ENCODE results near the gene PPP1R1A.

The PPP1R1A gene

DNA sequence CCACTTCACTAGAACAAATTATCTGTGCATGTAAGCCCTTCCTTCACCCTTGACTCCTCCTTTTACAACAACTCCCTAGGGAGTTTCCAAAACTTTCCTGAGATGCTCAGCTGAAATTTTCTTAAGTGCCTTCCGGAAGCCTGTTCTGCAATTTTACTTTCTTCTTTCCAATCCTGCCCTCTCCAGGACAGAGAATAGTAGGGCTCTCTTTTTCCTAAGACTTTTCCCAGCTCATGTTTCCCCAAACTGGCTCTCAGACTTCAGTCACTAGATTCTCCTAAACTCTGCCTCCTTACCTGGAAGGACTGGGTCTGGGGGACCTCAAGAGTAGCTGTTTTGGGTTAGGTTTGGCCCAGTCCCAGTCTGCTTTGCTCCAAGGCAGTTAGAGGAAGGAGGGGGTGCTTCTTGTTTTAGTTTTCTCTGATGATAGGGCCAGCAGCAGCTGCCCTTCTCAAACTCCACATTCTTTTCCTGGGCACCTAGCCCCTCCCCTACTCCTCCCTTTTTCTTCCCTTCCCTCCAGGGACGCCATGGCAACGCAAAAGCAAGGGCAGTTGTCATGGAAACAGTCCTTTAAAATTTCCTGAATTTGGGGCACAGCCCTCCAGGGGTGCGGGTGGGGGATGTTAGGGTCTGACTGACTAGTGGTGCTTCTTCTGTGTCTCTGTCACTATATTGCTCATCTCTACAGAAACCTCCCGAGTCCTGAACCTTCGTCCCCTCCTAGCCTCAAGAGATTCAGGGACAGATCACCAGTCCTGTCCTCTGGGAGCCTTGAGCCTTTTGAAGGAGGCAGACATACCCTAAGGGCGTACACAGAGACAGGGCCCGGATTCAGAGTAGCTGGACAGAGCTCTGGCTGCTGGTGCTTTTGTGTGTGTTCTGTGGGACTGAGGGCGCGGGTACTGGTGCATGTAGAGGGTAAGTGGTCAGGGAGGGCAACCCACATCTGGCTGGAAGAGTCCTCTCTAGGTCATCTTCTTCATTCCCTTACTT lies 17.0 kb downstream of the PPP1R1A start:
- no peak for DNase-seq (ENCODE audit: low read depth)

DNA sequence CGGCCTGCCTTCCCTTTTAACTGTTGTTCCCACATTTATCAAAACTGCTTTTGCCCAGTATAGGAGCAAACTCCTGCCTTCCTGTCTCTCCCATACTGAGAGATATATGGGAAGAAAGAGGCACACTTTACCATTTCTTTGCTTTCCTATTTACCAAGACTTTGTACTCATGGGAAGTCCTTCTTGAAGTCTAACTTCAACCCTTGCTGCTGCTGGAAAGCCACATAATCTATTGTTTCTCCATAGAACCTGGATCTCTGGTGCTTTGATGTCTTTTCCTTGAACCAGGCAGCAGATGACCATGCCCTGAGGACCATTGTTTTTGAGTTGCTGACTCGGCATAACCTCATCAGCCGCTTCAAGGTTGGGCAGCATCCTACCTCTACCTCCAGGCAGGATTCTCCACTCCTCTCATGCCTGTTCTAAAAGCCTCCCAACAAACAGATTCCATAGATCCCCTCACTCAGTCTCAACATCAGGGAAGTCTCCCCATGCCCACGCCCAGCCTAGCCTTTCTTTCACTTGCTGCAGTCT lies 18.4 kb downstream of the PPP1R1A start:
- DNase-seq (ENCODE audit: low read depth), result no peak

DNA sequence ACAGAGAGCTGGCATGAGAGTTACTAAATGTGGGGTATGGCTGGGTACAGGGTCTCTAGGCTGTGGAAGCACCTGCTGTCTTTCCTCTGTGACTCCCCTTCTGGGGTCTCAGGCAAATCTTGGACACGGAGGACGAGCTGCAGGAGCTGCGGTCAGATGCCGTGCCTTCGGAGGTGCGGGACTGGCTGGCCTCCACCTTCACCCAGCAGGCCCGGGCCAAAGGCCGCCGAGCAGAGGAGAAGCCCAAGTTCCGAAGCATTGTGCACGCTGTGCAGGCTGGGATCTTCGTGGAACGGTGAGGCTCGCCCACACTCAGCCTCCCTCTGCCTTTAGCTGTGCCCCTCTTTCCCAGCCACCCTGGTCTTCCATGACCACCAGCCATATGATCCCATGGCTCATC lies 19.4 kb downstream of the PPP1R1A start:
- no peak for DNase-seq (ENCODE audit: low read depth)

DNA sequence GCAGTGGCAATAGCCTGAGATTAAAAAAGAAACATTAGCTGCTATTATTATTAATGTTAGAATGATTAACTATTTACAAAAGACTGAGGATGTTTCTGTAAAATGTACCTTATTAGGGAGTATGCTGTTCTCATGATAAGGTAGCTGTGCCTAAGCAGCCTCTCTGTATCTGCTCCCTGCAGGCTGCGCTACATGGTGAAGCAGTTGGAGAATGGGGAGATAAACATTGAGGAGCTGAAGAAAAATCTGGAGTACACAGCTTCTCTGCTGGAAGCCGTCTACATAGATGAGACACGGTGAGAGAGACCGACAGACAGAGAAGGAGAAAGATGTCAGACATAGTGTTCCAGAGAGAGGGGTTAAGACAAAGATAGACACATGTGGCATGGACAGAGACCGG lies 21.7 kb downstream of the PPP1R1A start:
- no peak for DNase-seq (ENCODE audit: low read depth)

DNA sequence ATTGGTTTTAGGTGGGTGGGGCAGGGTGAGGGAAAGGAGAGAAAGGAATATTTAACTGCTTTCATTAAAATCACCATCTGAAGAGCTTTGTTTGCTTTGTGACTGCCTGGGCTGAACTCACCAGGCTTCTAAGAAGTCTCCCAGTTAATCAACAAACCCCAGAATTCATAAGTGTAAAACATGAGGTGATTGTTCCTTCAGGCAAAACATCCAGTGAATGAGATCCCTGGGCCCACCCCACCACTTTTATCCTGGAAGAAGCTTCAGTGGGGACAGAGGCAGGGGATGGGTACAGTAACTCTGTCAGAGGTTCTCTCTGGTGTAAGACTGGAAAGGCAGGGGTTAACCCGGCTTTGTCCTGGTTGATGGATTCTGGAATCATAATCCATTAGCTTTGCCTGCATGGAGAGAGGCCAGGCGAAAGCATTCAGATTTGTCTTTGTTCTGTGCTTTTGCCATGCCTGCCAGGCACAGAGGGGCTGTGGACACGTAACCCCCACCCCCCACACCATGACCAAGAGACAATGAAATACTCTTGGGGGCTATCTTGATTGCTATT lies 22.4 kb downstream of the PPP1R1A start:
- DNase-seq (ENCODE audit: low read depth), result no peak

DNA sequence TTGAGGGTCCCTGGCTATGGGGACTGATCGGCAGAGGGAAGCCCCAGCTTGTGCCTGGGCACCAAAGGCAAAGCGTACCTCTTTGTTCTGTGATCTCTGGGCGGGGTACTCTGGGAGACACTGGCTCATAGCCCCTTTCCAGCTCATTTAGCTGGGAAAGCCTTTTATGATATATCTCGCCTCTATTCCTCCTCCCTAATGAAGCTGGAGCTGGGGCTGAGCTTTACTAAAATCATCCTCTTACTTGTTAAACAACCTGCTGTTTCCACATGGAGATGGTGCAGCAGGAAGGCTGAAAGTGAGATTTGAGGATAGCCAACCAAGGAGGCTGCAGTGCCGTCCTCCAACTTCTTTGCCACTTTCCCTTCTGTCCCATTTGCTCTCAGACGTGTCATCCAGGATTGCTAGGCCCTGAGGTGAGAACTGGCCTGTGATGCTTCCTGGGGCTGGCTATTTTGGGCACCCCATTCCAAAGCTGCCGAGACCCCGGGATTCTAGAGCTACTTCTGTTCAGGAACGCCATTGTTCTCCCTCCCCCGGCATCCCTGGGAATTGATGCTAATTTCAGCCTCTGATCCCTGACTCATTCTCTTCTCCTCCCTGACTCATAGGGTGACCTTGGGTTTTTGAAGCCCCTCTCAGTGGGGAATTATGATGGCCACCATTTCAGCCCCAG lies 23.0 kb downstream of the PPP1R1A start:
- no peak for DNase-seq (ENCODE audit: low read depth)

DNA sequence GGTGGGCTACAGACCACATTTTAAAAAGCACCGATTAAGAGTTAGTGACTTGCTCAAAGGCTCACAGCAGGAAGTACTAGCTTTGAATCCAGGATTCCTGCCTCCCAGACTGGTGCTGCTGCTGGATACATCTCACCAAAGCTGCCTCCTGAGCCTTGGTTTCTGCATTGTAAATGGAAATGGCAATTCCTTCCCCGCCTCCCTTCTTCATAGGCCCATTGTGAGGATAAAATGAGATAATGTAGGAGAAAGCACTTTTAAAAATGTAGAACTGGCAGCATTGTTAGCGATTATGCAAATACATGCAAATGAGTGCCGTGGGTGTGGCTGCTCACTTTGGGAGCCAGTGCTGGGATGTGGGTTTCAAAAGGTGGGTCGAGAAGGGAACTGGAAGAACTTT lies 23.7 kb downstream of the PPP1R1A start:
- DNase-seq (ENCODE audit: low read depth), result no peak

DNA sequence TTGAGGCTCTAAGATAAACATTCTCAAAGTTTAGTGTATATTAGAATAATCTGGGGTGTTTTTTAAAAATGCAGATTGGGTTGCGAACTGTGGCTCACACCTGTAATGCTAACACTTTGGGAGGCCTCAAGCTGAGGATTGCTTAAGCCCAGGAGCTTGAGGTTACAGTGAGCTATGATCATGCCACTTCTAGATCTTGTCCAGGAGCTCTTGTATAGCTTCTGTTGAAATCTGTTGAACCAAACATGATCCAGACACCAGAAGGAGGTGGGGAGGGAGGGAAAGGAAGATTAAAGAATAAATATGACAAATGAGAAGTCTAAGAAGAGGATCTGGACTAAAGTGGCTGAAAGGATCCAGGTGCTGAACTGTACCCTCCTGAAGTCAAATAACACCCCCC lies 24.7 kb downstream of the PPP1R1A start:
- DNase-seq (ENCODE audit: low read depth), result no peak

DNA sequence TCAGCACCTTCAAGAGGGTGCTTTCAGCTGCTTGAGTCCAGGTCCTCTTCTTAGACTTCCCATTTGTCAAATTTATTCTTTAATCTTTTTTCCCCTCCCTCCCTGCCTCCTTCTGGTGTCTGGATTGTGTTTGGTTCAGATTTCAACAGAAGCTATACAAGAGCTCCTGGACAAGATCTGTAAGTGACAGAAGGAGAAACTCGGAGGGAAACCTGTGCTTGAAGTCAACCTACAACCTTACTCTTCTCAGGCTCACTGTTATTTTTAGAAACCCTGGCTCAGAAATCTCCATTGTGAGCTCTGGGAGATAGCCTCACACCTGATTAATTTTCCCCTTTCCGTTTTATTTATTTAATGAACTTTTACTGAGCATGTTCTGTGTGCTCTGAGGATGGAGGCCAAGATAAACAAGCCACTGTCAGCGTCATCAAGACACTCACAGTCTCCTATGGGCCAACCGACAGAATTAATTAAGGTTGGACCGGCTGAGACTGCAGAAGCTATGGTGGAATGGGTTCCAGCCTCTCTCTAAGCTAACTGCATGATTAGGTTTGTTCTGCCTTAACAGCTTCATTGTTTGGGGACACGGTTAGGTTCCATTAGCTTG lies 25.6 kb downstream of the PPP1R1A start:
- no peak for DNase-seq (ENCODE audit: low read depth)

DNA sequence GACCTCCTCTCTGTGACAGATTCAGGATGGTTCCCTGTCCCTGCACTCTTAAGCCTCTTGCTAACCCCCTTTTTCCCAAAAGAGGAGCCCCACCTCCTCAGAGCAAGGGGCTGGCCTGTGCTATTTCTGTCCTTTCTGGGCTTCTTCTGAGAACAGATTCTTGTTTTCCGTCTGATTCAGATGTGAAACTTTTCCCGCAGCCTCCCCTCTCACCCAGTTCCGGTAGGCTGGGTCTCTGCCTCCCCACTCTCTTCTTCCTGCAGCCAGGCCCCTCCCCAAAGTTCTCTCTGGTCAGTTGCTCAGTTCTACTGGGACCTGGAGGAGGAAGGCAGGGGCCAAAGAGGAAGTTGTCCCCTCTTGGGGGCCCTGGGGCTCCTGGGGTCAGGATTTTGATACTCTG lies 27.3 kb downstream of the PPP1R1A start:
- no peak for DNase-seq (ENCODE audit: low read depth)

DNA sequence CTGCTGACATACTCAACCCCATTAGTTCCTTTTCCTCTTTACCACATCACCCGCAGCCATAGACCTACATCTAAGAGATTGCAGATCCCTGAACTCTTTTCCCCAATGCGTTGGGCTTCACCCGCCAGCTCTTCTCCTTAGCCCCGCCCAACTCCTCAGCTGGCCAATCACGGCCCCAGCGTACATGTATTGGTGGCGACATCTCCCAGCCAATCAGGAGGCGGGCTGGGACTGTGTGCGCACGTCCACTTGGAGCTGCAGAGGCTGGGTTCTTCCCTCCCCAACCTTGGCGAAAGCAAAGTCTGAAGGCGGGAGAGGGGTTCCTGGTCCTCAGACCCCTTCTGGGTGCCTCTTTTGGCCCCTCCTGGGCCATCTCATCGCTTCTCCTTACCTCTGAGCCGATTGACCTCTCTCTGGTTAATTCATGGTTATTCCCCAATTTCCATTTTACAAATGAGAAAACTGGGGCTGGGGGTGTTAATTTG lies 28.0 kb downstream of the PPP1R1A start:
- DNase-seq (ENCODE audit: low read depth), result no peak

DNA sequence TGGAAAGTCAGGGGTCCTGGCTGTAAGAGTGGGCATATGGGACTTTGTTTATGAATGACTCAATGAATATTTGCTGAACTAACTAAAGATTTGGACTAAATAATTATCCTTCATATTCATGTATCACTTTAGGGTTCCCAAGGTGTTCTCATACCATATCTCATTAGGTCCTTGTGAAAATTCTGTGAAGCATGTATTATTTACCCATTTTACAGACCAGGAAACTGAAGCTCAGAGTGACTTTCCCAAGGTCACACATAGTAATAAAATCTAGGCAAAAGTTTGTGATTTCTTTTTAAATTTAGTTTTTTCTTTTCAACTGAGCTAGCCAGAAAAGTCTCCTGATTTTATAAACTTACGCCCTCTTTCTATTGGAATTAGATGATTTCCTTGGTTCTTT lies 29.7 kb downstream of the PPP1R1A start:
- DNase-seq (ENCODE audit: low read depth), result no peak

DNA sequence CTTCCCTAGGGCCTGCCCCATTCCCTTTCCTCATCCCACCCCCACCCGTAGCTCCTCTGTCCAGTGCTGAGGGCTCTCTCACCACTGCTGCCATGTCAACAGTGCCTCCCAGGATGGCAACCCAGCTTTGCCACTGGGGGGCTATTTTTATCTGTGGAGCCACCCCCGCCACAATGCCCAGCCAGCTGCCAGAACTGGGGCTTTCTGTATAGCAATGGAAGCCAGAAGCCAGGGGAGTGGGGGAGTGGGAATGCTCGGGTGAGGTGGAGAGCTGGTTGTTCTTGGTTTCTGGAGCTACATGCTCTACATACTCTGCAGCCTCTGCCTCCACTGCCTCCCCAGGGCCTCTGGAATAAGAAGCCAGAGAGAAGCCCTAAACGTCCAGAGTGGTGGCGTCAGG lies 30.1 kb downstream of the PPP1R1A start:
- DNase-seq (ENCODE audit: low read depth), result no peak

DNA sequence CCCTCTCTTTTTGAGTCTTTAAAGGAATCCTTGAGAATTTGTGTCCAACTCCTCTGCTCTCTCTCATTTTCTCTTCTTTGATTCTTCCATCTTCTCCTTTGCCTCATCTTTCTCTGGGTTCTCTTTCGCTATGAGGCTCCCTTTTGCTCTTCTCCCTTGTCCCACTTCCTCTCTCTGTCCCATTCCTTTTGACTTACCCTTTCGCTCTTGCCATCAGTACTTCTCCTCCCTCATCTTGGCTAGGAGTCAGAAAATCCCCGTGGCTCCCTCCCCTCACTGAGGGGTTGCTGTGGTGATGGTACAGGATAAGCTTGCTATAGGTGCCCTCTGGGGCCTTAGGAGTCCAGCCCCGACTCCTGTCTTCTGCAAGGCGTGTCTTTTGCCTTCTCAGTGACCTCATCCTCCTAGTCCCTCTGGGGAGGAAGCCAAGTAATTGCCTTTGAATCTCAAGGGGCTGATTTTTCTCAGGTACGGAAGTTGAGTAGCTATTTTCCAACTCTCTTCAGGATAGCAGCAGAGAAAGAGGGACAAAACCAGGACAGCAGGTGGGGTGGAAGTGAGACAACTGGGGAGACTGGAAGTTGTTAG lies 32.7 kb downstream of the PPP1R1A start:
- no peak for DNase-seq (ENCODE audit: low read depth)

DNA sequence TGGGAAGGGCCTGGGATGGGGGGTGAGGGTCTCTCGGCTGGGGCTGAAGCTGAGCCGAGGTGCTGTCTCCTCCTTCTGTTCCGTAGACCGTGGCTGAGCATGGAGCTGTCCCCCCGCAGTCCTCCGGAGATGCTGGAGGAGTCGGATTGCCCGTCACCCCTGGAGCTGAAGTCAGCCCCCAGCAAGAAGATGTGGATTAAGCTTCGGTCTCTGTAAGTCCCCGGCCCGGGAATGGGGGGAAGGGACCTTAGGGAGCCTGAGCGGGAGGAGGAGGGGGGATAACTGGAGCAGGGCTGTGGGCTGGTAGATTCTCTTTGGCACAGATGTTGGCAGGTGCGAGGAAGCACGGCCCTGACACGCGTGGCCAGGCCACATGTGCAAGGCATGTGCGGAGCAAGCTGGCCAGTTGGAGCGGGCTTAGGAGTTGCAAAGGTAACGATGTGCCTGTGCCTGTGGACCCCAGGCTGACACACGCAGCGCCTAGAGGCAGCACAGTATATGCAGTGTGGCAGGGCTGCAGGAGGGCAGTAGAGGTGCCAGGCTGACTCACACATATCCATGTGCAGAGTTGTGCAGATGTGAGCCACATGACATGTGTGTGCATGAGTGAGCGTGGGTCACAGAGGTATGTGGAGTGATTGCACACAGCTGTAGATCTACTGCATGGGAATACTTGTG lies 38.5 kb downstream of the PPP1R1A start:
- DNase-seq (ENCODE audit: low read depth), result no peak

DNA sequence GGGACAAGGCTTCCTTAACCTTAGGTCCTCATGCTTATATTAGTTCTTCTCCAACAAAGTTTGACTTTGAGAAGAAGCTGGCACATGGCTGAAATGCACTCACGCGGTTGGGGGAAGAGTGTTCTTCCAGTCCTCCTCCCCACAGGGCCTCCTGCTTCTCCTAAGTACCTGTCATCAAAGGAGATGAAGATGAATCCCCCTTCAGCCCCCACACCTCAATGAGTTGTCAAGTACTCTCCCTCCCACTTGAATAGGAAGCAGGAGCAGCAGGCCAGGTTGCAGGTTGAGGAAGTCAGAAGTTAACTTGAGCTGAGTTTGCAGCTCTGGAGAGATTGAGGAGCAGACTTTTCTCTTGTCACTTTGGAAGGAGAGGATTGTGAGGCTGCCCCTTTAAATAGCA lies 41.9 kb downstream of the PPP1R1A start:
- DNase-seq (ENCODE audit: low read depth), result no peak

DNA sequence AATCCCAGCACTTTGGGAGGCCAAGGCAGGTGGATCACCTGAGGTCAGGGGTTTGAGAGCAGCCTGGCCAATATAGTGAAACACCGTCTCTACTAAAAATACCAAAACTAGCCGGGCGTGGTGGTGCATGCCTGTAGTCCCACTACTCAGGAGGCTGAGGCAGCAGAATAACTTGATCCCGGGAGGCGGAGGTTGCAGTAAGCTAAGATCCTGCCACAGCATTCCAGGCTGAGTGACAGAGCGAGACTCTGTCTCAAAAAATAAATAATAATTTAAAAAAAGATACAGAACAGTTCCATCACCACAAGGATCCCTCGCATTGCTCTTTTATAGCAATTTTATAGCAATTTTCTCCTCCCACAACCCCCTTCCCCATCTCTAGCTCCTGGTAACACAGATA lies 43.7 kb downstream of the PPP1R1A start:
- no peak for DNase-seq (ENCODE audit: low read depth)

DNA sequence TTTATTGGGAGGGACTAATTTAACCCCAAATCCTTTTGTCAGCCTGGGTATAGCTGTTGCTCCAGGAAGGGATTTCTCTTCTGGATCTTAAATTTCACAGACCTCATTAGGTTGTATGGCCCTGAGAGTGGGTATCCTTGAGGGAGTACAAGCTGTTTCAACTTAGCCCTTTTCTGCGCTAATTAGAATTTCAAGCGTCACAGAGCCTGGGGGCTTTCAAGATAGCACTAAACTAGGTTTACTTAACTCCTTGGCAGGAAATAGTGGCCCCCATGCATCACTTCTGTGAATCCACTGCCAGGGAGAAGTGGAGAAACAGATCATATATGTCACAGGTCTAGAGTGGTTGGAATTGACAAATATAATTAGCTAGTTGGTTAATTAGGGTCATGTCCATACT lies 44.9 kb downstream of the PPP1R1A start:
- DNase-seq (ENCODE audit: low read depth), result no peak

DNA sequence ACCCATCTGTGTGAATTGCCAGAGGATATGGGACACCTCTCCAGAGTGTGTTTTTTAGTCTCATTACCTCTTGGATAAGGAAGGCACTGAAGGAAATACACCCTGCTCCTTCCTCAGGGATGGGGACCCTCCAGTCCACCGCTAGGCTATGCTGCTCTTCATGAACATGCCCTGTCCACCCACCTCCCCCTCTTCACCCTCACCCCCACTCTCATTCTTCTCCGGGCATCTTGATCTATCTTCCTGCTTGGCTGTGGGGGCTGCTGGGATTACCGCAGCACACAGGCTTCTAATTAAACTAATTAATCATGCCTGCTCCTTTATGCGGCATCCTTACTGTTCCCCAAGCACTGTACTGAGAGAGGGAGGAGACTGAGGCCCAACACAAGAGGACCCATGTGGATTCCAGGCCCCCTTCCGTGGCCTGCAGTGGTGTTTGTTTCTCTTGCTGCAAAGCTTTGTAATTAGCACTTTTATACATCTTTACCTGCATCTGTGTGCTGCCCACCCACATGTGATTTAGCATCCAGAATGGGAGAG lies 46.6 kb downstream of the PPP1R1A start:
- no peak for DNase-seq (ENCODE audit: low read depth)

DNA sequence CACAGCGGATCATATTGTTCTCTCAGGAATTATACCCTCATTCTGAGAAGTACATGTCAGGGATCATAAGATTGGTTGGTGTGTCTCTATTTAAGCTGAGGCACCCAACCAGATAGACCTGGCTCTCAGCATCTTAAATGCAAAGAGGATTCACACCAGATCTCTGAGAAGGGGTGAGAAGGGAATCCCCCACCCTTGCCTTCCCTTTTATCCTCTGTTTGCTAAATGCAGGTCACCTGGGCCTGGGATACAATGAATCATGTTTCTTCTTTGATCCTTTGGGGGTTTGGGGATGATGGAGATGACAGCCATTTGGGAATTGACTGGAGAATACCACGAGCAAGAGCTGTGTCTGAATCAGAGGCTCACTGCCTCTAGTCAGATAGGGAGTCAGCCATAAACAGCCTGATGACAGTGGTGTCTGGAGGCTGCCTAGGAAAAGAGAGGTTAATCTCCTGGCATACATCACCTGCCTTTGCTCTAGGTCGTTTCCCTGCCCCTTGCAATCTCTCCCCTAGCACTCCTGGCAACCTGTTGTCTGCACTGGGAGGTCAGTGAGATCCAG lies 50.2 kb downstream of the PPP1R1A start:
- DNase-seq (ENCODE audit: low read depth), result no peak

DNA sequence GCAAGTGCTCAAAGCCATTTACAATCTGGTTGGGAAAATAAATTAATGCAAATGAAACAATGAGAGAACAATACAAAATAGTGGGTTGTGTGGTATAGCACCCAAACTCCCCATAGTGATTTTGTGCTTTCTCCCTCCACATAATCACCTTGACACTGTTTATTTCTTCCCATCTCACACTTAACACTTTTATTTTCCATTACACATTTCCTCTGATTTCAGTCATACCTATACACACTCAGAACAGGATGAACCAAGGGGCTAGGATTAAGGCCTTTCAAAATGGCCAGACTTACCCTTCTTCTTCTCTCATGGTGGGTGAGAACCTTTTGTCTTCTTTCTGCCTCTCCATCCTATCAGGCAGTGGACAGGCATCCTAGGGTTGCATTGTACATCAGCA lies 53.0 kb downstream of the PPP1R1A start:
- no peak for DNase-seq (ENCODE audit: low read depth)
